BLaER1 (cell line): Measurements from ENCODE around the gene TENT4A.
A peak's percentile ranks its signal among the peaks of the same experiment; 100 is the strongest.

ENCODE experiments used
- H3K27ac ChIP-seq: shearing (Covaris generic); formaldehyde crosslinking; 2 replicates; pipeline ENCODE4 v1.8.1; 2022
- H3K27me3 ChIP-seq: shearing (Covaris generic); formaldehyde crosslinking; 2 replicates; pipeline ENCODE4 v1.8.1; 2022
- H3K36me3 ChIP-seq: shearing (Covaris generic); formaldehyde crosslinking; 2 replicates; pipeline ENCODE4 v1.8.1; 2022
- H3K4me1 ChIP-seq: shearing (Covaris generic); formaldehyde crosslinking; 2 replicates; pipeline ENCODE4 v1.8.1; 2022
- H3K4me2 ChIP-seq: shearing (Covaris generic); formaldehyde crosslinking; 2 replicates; pipeline ENCODE4 v1.8.1; 2022
- H3K4me3 ChIP-seq: shearing (Covaris generic); formaldehyde crosslinking; 2 replicates; pipeline ENCODE4 v1.8.1; 2022
- H3K9ac ChIP-seq: shearing (Covaris generic); formaldehyde crosslinking; 2 replicates; pipeline ENCODE4 v1.8.1; 2022
- H3K9me3 ChIP-seq: shearing (Covaris generic); formaldehyde crosslinking; 2 replicates; pipeline ENCODE4 v1.8.1; 2022
- H4K20me1 ChIP-seq: shearing (Covaris generic); formaldehyde crosslinking; 2 replicates; pipeline ENCODE4 v1.8.1; 2022
- Cebpa-rat ChIP-seq: shearing (Covaris generic); IDR thresholded peaks from 2 replicates; pipeline ENCODE4 v1.8.1; 2022

Gene TENT4A

DNA sequence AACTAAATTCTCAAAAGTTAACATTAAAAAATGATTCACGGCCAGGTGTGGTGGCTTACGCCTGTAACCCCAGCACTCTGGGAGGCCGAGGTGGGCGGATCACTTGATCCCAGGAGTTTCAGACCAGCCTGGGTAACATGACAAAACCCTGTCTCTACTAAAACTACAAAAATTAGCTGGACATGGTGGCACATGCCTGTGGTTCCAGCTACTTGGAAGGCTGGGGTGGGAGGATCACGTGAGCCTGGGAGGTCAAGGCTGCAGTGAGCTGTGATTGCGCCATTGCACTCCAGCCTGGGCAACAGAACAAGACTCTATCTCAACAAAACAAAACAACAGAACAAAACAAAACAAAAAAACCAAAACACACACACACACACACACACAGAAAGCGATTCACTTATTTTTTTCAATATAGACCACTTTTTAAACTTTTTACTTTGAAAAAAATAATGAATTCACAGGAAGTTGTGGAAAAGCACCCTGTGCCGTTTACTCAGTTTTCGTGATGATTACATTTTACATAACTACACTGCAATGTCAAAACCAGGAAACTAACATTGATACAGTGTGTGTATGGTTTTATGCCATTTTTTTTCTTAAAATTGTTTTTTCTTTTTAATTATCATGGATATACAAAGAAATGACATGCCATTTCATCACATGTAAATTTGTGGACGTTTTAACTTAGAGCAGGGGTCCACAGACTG is 73.7 kb downstream of the TENT4A start:
- Histone ChIP-seq H3K4me2 (no peak overlapping the region), H3K36me3 (no peaks in the 10 kb centered on the region), H3K27me3 (no peaks in the 10 kb centered on the region), H3K27ac (no peak overlapping the region), H3K4me3 (no peak overlapping the region), H3K9me3 (no peaks in the 10 kb centered on the region), H4K20me1 (no peaks in the 10 kb centered on the region), H3K4me1 (peaks cover 26% of the 10 kb centered on the region), H3K9ac (no peak overlapping the region)
- TF ChIP-seq Cebpa-rat: no peak

DNA sequence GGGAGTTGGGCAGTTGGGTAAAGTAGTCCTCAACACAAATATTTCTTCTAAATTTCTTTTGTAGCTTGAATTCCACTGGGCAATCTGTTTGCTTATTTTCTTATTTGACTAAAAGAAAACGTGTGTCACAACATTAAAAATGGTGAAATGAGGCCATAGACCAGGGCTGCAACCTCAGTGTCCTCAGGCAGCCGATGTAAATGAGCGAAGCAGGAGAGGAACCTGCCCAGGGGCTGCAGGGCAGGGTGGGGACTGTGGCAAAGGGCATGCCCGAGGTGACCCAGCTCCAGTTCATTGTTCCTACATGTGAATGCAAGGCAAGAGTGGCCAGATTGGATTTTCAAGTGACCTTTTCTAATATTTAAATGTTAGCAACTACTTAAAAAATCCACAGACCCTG is 74.7 kb downstream of the TENT4A start:
- Histone ChIP-seq H3K9me3 (no peaks in the 10 kb centered on the region), H3K36me3 (no peaks in the 10 kb centered on the region), H3K27ac (no peak overlapping the region), H3K4me1 (peaks cover 29% of the 10 kb centered on the region), H3K4me3 (no peak overlapping the region), H3K4me2 (no peak overlapping the region), H3K27me3 (no peaks in the 10 kb centered on the region), H3K9ac (no peak overlapping the region), H4K20me1 (no peaks in the 10 kb centered on the region)
- no peak for TF ChIP-seq Cebpa-rat

DNA sequence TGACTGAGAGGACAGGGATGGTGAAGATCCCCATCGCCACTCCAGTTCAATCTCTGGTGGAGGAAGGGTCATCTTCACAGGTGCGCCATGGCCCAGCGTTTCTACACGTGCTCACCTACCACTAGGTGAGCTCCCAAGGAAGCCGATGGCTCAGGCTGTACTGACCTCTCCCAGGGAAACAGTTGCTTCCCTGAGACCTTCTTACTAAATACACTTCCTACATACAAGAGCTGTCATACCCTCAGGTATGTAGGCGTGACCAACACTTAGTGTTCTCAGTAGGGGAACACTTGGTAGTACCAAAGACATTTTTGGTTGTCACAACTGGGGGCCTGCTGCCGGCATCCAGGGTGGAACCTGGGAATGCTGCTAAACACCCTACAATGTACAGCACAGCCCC is 75.2 kb downstream of the TENT4A start:
- Histone ChIP-seq H3K27me3 (no peaks in the 10 kb centered on the region), H3K9ac (no peak overlapping the region), H4K20me1 (no peaks in the 10 kb centered on the region), H3K4me1 (peaks cover 34% of the 10 kb centered on the region), H3K4me2 (no peak overlapping the region), H3K9me3 (no peaks in the 10 kb centered on the region), H3K27ac (no peak overlapping the region), H3K36me3 (no peaks in the 10 kb centered on the region), H3K4me3 (no peak overlapping the region)
- no peak for TF ChIP-seq Cebpa-rat

DNA sequence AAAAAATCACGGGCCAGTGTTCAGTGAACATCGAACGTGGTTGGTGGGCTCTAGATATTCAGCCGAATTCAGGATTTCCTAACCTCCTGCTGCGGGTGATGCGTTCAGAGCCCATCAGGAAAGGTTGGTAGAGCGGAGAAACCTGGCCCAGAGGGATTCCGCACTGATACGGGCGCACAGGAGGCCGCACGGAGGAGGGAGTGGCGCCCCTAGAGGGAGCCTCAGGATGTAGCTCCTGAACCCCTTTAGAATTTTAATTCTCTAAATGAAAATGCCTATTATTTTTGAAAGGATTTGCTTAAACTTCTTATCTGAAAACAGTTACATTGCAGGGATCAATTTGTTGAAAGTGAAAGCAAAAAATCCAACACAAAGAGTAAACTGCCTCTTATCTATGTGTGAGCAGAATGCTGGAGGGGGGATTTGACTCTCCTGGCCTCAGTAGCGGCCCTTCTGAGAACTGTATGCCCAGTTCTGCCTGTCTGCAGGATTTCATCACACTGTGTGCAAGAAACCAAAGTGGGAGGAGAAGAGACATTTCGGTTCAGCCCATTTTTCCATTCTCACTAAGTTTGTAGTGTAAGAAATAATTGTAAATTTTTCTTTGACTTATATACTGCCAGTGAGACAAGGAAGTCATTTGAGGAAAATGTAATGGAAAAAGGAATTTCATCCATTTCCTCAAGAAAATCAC is 75.9 kb downstream of the TENT4A start:
- H3K4me1 ChIP-seq: peaks cover 38% of the 10 kb centered on the region
- H3K27me3 ChIP-seq: no peaks in the 10 kb centered on the region
- no peaks in the 10 kb centered on the region for H3K9me3 ChIP-seq
- no peak overlapping the region for H3K4me3 ChIP-seq
- H3K27ac ChIP-seq: no peak overlapping the region
- TF ChIP-seq Cebpa-rat: no peak
- H3K9ac ChIP-seq: no peak overlapping the region
- H3K4me2 ChIP-seq: no peak overlapping the region
- no peaks in the 10 kb centered on the region for H4K20me1 ChIP-seq
- no peaks in the 10 kb centered on the region for H3K36me3 ChIP-seq

DNA sequence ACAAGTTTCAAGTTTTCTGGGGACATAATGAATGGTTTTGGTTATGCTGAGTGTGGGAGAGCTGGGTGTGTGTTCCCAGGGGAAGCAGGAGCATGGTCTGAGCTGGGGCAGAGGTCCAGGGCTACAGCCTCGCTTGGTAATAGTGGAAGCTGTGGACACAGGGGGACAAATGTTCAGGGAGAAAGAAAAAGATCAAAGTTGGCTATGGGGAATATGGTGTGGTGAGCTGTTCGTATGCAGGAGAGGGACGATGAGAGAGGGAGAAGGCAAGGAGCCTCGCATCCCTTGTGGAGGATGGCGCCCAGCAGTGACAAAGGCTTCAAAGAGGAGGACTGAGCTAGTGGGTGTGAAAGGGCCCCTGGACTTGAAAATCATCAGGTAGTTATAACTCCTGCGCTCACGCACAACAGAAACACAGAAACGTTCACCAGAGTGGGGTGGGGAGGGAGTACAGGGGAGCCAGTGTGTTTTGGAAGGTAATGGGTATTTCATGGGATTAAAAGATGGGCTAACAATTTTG is 77.2 kb downstream of the TENT4A start:
- Histone ChIP-seq H3K9ac (no peak overlapping the region), H4K20me1 (no peaks in the 10 kb centered on the region), H3K4me3 (no peak overlapping the region), H3K4me1 (peaks cover 33% of the 10 kb centered on the region), H3K9me3 (no peaks in the 10 kb centered on the region), H3K4me2 (no peak overlapping the region), H3K27me3 (no peaks in the 10 kb centered on the region), H3K36me3 (no peaks in the 10 kb centered on the region), H3K27ac (no peak overlapping the region)
- no peak for TF ChIP-seq Cebpa-rat

DNA sequence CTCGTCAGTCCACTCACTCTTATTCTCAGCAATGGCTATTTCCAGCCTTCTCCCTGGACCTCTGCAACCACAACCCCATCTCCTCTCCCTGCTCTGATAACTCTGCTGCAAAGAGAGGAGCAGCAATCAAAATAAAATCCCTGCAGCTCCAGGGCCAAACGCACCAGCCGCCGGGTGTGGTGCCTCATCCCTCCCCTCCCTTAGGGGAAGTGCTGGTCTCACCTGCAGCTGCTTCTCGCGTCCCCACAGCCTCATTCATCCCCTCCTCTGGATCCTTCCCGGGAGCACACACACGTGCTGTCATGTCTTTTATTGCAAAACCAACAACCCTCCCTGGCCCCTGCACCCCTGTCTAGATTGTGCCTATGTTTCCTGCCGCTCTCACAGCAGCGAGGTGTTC is 77.8 kb downstream of the TENT4A start:
- no peak overlapping the region for H3K27ac ChIP-seq
- no peak for TF ChIP-seq Cebpa-rat
- no peak overlapping the region for H3K4me3 ChIP-seq
- no peaks in the 10 kb centered on the region for H4K20me1 ChIP-seq
- H3K9me3 ChIP-seq: no peaks in the 10 kb centered on the region
- H3K4me2 ChIP-seq: 0 out of 2 replicates have a peak overlapping the region, but pooled peaks have one; percentile 1
- peaks cover 27% of the 10 kb centered on the region for H3K4me1 ChIP-seq
- H3K9ac ChIP-seq: no peak overlapping the region
- H3K27me3 ChIP-seq: no peaks in the 10 kb centered on the region
- no peaks in the 10 kb centered on the region for H3K36me3 ChIP-seq

DNA sequence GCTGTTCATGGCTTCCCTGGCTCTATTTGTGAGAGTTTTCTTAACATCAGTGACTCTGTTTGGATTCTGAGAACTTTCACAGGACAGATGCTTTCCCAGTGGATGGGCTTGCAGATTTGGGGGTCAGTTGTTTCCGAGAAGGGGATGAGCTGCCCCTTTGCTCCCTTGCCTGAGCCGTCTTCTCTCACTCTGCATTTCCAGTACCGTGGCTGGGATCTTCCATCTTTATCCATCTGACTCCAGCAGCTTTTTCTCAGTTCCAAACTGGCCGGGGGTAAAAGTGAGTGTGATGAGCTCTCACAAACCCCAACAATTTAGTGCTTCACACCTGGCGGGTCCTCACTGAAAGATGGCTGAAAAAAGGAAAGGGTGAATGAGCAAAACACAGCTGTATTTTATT is 79.1 kb downstream of the TENT4A start:
- no peak overlapping the region for H3K9ac ChIP-seq

DNA sequence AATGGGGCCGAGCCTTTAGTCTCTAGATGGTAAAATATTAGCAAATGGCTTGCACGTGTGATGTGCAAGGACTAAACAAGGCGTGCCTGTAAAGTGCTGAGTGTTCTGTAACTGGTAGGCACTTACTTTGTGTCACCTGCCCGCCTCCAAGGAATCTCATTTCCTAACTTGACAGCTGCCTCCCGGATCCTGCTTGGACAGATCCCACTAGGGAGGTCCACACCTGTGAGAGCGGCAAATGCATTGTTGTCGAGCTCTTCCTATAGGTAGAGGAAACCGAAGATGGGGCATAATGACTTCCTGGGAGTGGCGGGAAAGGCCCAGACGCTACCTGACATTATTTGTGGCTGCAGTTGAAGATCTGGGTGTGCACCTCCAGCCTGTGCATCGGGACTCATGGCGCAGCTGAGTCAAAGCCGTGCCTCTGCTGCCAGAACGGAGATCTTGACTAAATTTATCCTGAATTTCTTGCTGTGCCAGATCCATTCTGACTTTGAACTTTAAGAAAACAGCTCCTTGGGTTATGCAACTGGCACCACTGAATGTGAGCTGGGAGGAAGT is 79.8 kb downstream of the TENT4A start:
- no peak overlapping the region for H3K27ac ChIP-seq
- peak overlapping the region; percentile 61 for H3K4me2 ChIP-seq
- no peaks in the 10 kb centered on the region for H4K20me1 ChIP-seq
- H3K27me3 ChIP-seq: no peaks in the 10 kb centered on the region
- no peak overlapping the region for H3K9ac ChIP-seq
- no peak for TF ChIP-seq Cebpa-rat
- H3K9me3 ChIP-seq: no peaks in the 10 kb centered on the region
- H3K4me3 ChIP-seq: no peak overlapping the region
- H3K36me3 ChIP-seq: no peaks in the 10 kb centered on the region
- H3K4me1 ChIP-seq: peaks cover 18% of the 10 kb centered on the region

More for the DNA sequence above, 79.1 kb downstream of the TENT4A start:
- H3K4me1 ChIP-seq: peaks cover 18% of the 10 kb centered on the region
- H3K27ac ChIP-seq: no peak overlapping the region
- no peak overlapping the region for H3K4me3 ChIP-seq
- H3K4me2 ChIP-seq: no peak overlapping the region
- H4K20me1 ChIP-seq: no peaks in the 10 kb centered on the region
- no peak for TF ChIP-seq Cebpa-rat
- no peaks in the 10 kb centered on the region for H3K9me3 ChIP-seq
- H3K27me3 ChIP-seq: no peaks in the 10 kb centered on the region
- H3K36me3 ChIP-seq: no peaks in the 10 kb centered on the region

DNA sequence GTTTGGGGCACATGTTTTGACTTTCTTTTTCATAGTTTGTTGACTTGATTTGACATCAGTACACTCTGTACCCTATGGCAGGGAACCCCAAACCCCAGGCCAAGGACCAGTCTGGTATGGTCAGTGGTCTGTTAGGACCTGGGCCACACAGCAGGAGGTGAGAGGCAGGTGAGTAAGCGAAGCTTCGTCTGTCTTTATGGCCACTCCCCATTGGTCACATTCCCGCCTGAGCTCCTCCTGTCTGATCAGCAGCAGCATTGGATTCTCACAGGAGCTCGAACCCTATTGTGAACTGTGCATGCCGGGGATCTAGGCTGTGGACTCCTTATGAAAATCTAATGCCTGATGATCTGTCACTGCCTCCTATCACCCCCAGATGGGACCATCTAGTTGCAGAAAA is 88.0 kb downstream of the TENT4A start:
- no peak for TF ChIP-seq Cebpa-rat
- Histone ChIP-seq H4K20me1 (no peaks in the 10 kb centered on the region), H3K27me3 (no peaks in the 10 kb centered on the region), H3K36me3 (no peaks in the 10 kb centered on the region), H3K4me2 (no peak overlapping the region), H3K27ac (no peak overlapping the region), H3K4me1 (no peaks in the 10 kb centered on the region), H3K4me3 (no peak overlapping the region), H3K9me3 (peaks cover 24% of the 10 kb centered on the region), H3K9ac (no peak overlapping the region)

DNA sequence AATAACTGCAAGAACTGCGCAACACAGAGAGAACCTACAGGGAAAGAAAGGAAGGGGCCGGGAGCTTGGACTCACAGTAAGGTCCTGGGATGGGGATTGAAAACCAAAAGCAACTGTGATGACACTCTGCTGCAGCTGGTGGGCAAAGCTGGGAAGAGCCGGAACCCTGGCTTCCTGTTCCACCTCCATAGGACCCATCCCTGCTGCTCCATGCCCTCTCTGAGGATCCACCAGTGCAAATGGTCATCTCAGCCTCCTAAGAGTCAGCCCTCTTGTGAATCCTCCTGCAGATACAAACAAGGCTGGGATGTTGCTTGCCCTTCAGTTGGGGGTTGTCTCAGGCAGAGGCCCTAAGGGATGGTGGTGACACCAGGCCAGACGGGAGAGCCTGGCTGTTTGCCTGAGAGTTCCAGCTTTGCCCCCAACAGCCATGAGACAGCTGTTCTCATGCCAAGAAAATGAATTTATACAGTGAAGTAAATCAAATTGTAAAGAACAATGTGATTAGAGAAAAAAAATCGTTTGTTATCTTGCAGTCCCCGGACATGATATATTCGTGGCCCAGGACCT is 90.8 kb downstream of the TENT4A start:
- Histone ChIP-seq H3K4me3 (no peak overlapping the region), H3K4me1 (no peaks in the 10 kb centered on the region), H3K36me3 (no peaks in the 10 kb centered on the region), H3K27me3 (no peaks in the 10 kb centered on the region), H3K9me3 (peaks cover 35% of the 10 kb centered on the region), H3K9ac (no peak overlapping the region), H3K27ac (no peak overlapping the region), H3K4me2 (no peak overlapping the region), H4K20me1 (no peaks in the 10 kb centered on the region)
- TF ChIP-seq Cebpa-rat: no peak
